HepG2 (cell line): ENCODE measurements around the gene TEX19. TPM values are rescaled to one million over a fixed set of nuclear protein-coding genes. Genes with fewer than 3 reads are reported as not detected.
A peak's percentile ranks its signal among the peaks of the same experiment; 100 is the strongest.

ENCODE experiments used
- ARID2 ChIP-seq: sonication (generic); formaldehyde crosslinking; IDR thresholded peaks from 2 replicates; pipeline ENCODE4 v1.8.1; 2022; ENCODE audit warnings: mild to moderate bottlenecking, missing genetic modification reagents, borderline replicate concordance
- HNRNPLL ChIP-seq: fragments of 200-400 bp; formaldehyde crosslinking; IDR thresholded peaks from 2 replicates; pipeline ENCODE4 v1.6.1; 2017; ENCODE audit warnings: mild to moderate bottlenecking, low read depth, low read length; ENCODE audit not compliant: poor library complexity, severe bottlenecking
- HOXA3 ChIP-seq: sonication (generic); formaldehyde crosslinking; IDR thresholded peaks from 2 replicates; pipeline ENCODE4 v1.5.0; 2020; ENCODE audit warnings: missing genetic modification reagents
- KDM5A ChIP-seq: fragments of 200-600 bp; sonication (generic); IDR thresholded peaks from 2 replicates; pipeline ENCODE4 v1.7.0; 2018; ENCODE audit warnings: antibody characterized with exemption, mild to moderate bottlenecking, low read length, borderline replicate concordance
- SAFB2 ChIP-seq: sonication (generic); formaldehyde crosslinking; IDR thresholded peaks from 2 replicates; pipeline ENCODE4 v1.5.1; 2020; ENCODE audit warnings: missing genetic modification reagents, low read depth, mild to moderate bottlenecking, borderline replicate concordance
- STAG1 ChIP-seq: sonication (generic); formaldehyde crosslinking; IDR thresholded peaks from 2 replicates; pipeline ENCODE4 v1.4.0; 2020; ENCODE audit warnings: missing genetic modification reagents
- ZBTB3 ChIP-seq: sonication (generic); formaldehyde crosslinking; IDR thresholded peaks from 2 replicates; pipeline ENCODE4 v1.4.0; 2020; ENCODE audit warnings: low read depth, mild to moderate bottlenecking, moderate library complexity, missing genetic modification reagents, borderline replicate concordance
- ZNF205 ChIP-seq: IDR thresholded peaks from 2 replicates; pipeline ENCODE4 v1.6.1; 2018; ENCODE audit warnings: missing biosample characterization, missing genetic modification reagents
- polyA plus RNA-seq, 8 experiments: library from polyadenylated mRNA; depleted of rRNA in 3 of 8; stranded (reverse) in 7 of 8; unstranded in 1 of 8; fragments of >200 nt; fragmentation: Illumina TruSeq in 4 of 8; extraction: Trizol in 4 of 8; gene quantifications; 2 replicates each; pipeline versions ENCODE4 v1.2.1 to v1.2.3, GENCODE V29; 2011 to 2016; ENCODE audit warnings: low read depth in 4 of 8, missing spikeins in 1 of 8, mixed read lengths in 1 of 8; ENCODE audit not compliant: insufficient read depth in 1 of 8
- total RNA-seq, 5 experiments: library from RNA; depleted of rRNA; stranded (reverse); fragments of >200 nt; fragmentation: Illumina TruSeq; extraction: Trizol; gene quantifications; 2 replicates each; pipeline ENCODE4 v1.2.3, GENCODE V29; 2016; ENCODE audit warnings: low read depth in 1 of 5
- TF ChIP-seq, protein P1 (sequence below): sonication (generic); formaldehyde crosslinking; IDR thresholded peaks from 2 replicates; pipeline ENCODE4 v1.5.1; 2020; ENCODE audit warnings: missing genetic modification reagents, mild to moderate bottlenecking, borderline replicate concordance
- TF ChIP-seq, protein P2 (sequence below): sonication (generic); formaldehyde crosslinking; IDR thresholded peaks from 2 replicates; pipeline ENCODE4 v1.5.0; 2020; ENCODE audit warnings: mild to moderate bottlenecking, missing genetic modification reagents
- TF ChIP-seq, protein P3 (sequence below): IDR thresholded peaks from 2 replicates; pipeline ENCODE4 v1.6.1; 2016; ENCODE audit warnings: control low read depth
- TF ChIP-seq, protein P4 (sequence below): sonication (generic); formaldehyde crosslinking; IDR thresholded peaks from 2 replicates; pipeline ENCODE4 v1.5.0; 2020; ENCODE audit warnings: missing genetic modification reagents, mild to moderate bottlenecking, borderline replicate concordance
- TF ChIP-seq, protein P5 (sequence below): sonication (generic); formaldehyde crosslinking; conservative IDR thresholded peaks from 2 replicates; pipeline ENCODE4 v1.4.0; 2020; ENCODE audit warnings: mild to moderate bottlenecking, missing genetic modification reagents, moderate library complexity
- TF ChIP-seq, protein P6 (sequence below): sonication (generic); formaldehyde crosslinking; IDR thresholded peaks from 2 replicates; pipeline ENCODE4 v1.4.0; 2020; ENCODE audit warnings: missing genetic modification reagents; ENCODE audit errors: not compliant biosample characterization
- TF ChIP-seq, protein P7 (sequence below): sonication (generic); formaldehyde crosslinking; IDR thresholded peaks from 2 replicates; pipeline ENCODE4 v1.8.0; 2022; ENCODE audit warnings: mild to moderate bottlenecking, missing genetic modification reagents, moderate library complexity

The TEX19 gene
- total and polyA plus RNA-seq, 2 of the 13 experiments (the other 11 are each of a cell fraction or from before 2014, with no cell fraction given), result 1.3 to 6.0 TPM

DNA sequence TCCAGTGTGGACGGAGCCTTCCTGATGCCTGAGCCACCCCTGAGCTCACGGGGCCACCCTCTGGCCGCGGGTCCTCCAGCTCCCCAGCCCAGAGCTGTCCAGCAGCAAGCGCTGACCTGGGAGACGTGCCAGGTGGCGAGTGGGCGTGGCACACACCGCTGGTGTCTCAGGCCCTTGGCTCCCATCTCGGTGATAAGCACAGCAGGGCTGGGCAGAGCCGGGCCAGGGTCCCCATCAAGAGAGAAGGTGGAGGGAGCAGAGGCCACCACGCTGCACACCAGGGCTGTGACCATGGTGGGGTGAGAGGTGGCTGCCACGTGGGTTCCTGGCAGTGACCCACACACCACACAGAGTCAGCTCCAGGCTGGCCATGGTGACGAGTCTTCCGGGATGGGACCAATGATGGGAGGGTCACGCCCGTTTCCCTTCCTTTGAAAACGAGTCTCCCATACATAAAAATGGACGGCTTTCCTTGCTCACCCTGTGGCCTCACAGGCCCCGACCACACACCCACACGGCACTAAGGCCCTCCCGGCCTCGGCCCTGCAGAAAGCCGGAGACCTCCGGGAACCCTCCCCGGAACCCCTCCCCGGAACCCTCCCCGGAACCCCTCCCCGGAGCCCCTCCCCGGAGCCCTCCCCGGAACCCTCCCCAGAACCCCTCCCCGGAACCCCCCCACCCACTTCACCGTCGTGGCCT is 29.3 kb downstream of the TEX19 start (continued):
- TF ChIP-seq, protein P1, sequence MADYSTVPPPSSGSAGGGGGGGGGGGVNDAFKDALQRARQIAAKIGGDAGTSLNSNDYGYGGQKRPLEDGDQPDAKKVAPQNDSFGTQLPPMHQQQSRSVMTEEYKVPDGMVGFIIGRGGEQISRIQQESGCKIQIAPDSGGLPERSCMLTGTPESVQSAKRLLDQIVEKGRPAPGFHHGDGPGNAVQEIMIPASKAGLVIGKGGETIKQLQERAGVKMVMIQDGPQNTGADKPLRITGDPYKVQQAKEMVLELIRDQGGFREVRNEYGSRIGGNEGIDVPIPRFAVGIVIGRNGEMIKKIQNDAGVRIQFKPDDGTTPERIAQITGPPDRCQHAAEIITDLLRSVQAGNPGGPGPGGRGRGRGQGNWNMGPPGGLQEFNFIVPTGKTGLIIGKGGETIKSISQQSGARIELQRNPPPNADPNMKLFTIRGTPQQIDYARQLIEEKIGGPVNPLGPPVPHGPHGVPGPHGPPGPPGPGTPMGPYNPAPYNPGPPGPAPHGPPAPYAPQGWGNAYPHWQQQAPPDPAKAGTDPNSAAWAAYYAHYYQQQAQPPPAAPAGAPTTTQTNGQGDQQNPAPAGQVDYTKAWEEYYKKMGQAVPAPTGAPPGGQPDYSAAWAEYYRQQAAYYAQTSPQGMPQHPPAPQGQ, result no peak
- TF ChIP-seq STAG1 (CRISPR knock-in tag) (peak; percentile 75), ZNF205 (CRISPR knock-in tag) (0 out of 2 replicates have a peak, but pooled peaks have one; percentile 46), ZBTB3 (CRISPR knock-in tag) (no peak), HNRNPLL (no peak), ARID2 (CRISPR knock-in tag) (no peak), HOXA3 (CRISPR knock-in tag) (peak; percentile 76), KDM5A (no peak), SAFB2 (CRISPR knock-in tag) (peak; percentile 29; the same call in 1 of the 2 replicates)
- TF ChIP-seq, protein P2, sequence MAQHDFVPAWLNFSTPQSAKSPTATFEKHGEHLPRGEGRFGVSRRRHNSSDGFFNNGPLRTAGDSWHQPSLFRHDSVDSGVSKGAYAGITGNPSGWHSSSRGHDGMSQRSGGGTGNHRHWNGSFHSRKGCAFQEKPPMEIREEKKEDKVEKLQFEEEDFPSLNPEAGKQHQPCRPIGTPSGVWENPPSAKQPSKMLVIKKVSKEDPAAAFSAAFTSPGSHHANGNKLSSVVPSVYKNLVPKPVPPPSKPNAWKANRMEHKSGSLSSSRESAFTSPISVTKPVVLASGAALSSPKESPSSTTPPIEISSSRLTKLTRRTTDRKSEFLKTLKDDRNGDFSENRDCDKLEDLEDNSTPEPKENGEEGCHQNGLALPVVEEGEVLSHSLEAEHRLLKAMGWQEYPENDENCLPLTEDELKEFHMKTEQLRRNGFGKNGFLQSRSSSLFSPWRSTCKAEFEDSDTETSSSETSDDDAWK (CRISPR knock-in tag), result no peak
- TF ChIP-seq, protein P3, sequence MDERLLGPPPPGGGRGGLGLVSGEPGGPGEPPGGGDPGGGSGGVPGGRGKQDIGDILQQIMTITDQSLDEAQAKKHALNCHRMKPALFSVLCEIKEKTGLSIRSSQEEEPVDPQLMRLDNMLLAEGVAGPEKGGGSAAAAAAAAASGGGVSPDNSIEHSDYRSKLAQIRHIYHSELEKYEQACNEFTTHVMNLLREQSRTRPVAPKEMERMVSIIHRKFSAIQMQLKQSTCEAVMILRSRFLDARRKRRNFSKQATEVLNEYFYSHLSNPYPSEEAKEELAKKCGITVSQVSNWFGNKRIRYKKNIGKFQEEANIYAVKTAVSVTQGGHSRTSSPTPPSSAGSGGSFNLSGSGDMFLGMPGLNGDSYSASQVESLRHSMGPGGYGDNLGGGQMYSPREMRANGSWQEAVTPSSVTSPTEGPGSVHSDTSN (CRISPR knock-in tag), result no peak
- TF ChIP-seq, protein P4, sequence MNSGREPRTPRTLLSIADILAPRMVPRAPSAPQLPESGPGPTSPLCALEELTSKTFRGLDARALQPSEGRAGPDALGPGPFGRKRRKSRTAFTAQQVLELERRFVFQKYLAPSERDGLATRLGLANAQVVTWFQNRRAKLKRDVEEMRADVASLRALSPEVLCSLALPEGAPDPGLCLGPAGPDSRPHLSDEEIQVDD (CRISPR knock-in tag), result no peak
- TF ChIP-seq, protein P5, sequence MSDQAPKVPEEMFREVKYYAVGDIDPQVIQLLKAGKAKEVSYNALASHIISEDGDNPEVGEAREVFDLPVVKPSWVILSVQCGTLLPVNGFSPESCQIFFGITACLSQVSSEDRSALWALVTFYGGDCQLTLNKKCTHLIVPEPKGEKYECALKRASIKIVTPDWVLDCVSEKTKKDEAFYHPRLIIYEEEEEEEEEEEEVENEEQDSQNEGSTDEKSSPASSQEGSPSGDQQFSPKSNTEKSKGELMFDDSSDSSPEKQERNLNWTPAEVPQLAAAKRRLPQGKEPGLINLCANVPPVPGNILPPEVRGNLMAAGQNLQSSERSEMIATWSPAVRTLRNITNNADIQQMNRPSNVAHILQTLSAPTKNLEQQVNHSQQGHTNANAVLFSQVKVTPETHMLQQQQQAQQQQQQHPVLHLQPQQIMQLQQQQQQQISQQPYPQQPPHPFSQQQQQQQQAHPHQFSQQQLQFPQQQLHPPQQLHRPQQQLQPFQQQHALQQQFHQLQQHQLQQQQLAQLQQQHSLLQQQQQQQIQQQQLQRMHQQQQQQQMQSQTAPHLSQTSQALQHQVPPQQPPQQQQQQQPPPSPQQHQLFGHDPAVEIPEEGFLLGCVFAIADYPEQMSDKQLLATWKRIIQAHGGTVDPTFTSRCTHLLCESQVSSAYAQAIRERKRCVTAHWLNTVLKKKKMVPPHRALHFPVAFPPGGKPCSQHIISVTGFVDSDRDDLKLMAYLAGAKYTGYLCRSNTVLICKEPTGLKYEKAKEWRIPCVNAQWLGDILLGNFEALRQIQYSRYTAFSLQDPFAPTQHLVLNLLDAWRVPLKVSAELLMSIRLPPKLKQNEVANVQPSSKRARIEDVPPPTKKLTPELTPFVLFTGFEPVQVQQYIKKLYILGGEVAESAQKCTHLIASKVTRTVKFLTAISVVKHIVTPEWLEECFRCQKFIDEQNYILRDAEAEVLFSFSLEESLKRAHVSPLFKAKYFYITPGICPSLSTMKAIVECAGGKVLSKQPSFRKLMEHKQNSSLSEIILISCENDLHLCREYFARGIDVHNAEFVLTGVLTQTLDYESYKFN (CRISPR knock-in tag), result 0 out of 2 replicates have a peak, but pooled peaks have one; percentile 14
- TF ChIP-seq, protein P6, sequence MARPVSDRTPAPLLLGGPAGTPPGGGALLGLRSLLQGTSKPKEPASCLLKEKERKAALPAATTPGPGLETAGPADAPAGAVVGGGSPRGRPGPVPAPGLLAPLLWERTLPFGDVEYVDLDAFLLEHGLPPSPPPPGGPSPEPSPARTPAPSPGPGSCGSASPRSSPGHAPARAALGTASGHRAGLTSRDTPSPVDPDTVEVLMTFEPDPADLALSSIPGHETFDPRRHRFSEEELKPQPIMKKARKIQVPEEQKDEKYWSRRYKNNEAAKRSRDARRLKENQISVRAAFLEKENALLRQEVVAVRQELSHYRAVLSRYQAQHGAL (CRISPR knock-in tag), result peak; percentile 40
- TF ChIP-seq, protein P7, sequence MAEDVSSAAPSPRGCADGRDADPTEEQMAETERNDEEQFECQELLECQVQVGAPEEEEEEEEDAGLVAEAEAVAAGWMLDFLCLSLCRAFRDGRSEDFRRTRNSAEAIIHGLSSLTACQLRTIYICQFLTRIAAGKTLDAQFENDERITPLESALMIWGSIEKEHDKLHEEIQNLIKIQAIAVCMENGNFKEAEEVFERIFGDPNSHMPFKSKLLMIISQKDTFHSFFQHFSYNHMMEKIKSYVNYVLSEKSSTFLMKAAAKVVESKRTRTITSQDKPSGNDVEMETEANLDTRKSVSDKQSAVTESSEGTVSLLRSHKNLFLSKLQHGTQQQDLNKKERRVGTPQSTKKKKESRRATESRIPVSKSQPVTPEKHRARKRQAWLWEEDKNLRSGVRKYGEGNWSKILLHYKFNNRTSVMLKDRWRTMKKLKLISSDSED, result no peak
